Osteoblast (primary cell): ENCODE results near the gene APOBEC3G. TPM values are rescaled to one million over a fixed set of nuclear protein-coding genes. Genes with fewer than 3 reads are reported as not detected.
"Not testable (repeated sequence)": the region's sequence is repeated elsewhere in the genome, so short reads cannot be mapped to it uniquely, and the experiment has no call there.

Source experiments
- DNase-seq: peaks from one replicate; pipeline ENCODE4 v3.0.0; 2011; ENCODE audit warnings: low spot score, mixed read lengths; ENCODE audit not compliant: insufficient read length; ENCODE audit errors: missing footprints
- H2AFZ ChIP-seq: 2 replicates; pipeline ENCODE4 v1.6.0; 2011; ENCODE audit warnings: mild to moderate bottlenecking, low read length
- H3K27ac ChIP-seq: 2 replicates; pipeline ENCODE4 v1.5.1; 2011; ENCODE audit warnings: mild to moderate bottlenecking, low read depth, low read length, moderate library complexity
- H3K27me3 ChIP-seq: 2 replicates; pipeline ENCODE4 v1.6.0; 2012; ENCODE audit warnings: mild to moderate bottlenecking, control low read depth, inconsistent platforms, low read length, moderate library complexity; ENCODE audit not compliant: insufficient read depth
- H3K36me3 ChIP-seq: 2 replicates; pipeline ENCODE4 v1.5.1; 2011; ENCODE audit warnings: mild to moderate bottlenecking, low read length, control low read depth, moderate library complexity; ENCODE audit not compliant: insufficient read depth
- H3K4me1 ChIP-seq: 2 replicates; pipeline ENCODE4 v1.5.1; 2011; ENCODE audit warnings: mild to moderate bottlenecking, low read length, control low read depth, moderate library complexity; ENCODE audit not compliant: insufficient read depth
- H3K4me2 ChIP-seq: 2 replicates; pipeline ENCODE4 v1.6.0; 2011; ENCODE audit warnings: mild to moderate bottlenecking, low read length; ENCODE audit not compliant: insufficient read depth
- H3K4me3 ChIP-seq: fragments of 200-600 bp; sonication (generic); 3 replicates; pipeline ENCODE4 v1.5.1; 2012; ENCODE audit warnings: mild to moderate bottlenecking, low read length, inconsistent platforms; ENCODE audit not compliant: insufficient read depth
- H3K79me2 ChIP-seq: 2 replicates; pipeline ENCODE4 v1.6.0; 2012; ENCODE audit warnings: mild to moderate bottlenecking, low read length, control low read depth, inconsistent platforms; ENCODE audit not compliant: insufficient read depth
- H3K9me3 ChIP-seq: 2 replicates; pipeline ENCODE4 v1.5.1; 2011; ENCODE audit warnings: low read depth, low read length, control low read depth
- H4K20me1 ChIP-seq: 2 replicates; pipeline ENCODE4 v1.6.0; 2012; ENCODE audit warnings: mild to moderate bottlenecking, low read length, control low read depth; ENCODE audit not compliant: insufficient read depth
- CTCF ChIP-seq: IDR thresholded peaks from 2 replicates; pipeline ENCODE4 v1.5.1; 2011; ENCODE audit warnings: mild to moderate bottlenecking, low read depth, low read length, moderate library complexity; ENCODE audit errors: extremely low read depth
- total RNA-seq: library from RNA; depleted of rRNA; stranded (reverse); fragments of >200 nt; gene quantifications from 2 replicates; pipeline ENCODE4 v1.2.3, GENCODE V29; 2012

The APOBEC3G gene
- total RNA-seq, 1 donor: 18.1 TPM

DNA sequence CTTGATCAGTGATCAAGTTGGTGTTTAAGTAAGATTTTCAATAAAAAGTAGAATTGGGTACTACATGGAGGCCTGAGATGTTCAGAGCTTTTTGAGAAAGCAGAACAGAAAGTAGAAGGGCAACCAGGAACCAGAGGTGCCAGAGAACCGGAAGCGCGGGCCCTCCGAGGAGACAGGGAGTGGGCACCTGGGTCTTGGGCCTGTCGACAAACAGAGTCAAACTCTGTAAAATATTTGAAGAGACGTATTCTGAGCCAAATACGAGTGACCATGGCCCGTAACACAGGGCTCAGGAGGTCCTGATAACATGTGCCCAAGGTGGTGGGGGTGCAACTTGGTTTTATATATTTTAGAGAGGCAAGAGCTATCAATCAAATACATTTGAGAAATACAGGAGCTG lies 13.2 kb upstream of the APOBEC3G start:
- not testable (repeated sequence) for H3K79me2 ChIP-seq, H2AFZ ChIP-seq, DNase-seq, H3K27ac ChIP-seq, H3K27me3 ChIP-seq, H3K4me2 ChIP-seq, H3K9me3 ChIP-seq, H3K4me3 ChIP-seq, H4K20me1 ChIP-seq, H3K4me1 ChIP-seq, H3K36me3 ChIP-seq

- H3K9me3 ChIP-seq, H3K36me3 ChIP-seq, H3K4me1 ChIP-seq, DNase-seq, H2AFZ ChIP-seq, H4K20me1 ChIP-seq, H3K4me3 ChIP-seq, H3K27ac ChIP-seq, H3K79me2 ChIP-seq, H3K4me2 ChIP-seq: not testable (repeated sequence)
- peaks cover 12% of the 10 kb centered on the region for H3K27me3 ChIP-seq
Measured at GRCh38 chr22:39066442-39067276, 10.4 kb upstream of the APOBEC3G start.

DNA sequence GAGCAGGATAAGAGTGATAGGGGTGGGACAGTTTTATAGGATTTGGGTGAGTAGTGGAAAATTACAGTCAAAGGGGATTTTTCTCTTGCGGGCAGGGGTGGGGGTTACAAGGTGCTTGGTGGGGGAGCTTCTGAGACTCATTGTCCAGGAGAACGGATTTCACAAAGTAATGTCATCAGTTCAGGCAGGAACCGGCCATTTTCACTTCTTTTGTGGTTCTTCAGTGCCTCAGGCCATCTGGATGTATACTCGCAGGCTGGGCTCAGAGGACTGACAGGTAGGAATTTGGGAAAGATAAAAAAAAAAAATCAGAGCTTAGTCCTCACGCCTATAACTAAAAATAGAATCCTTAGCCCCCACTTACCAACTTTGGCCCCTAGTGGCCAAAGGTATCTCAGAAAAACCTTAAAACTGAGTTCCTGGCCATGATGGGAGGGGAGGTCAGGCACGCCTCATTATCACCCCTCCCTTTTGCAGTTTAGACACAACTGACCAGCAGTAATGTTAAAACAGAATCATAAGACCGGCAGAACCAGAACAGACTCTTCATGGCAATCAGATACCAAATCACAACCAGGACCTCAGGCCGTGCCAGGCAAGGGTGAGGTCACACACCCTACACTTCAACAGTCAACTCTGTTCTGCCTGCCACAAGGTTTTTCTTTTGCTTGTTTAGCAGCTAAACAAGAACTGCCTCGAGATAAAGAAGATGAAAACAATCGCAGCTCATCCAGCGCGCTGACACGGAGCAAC lies 8.9 kb upstream of the APOBEC3G start:
- Histone ChIP-seq H3K36me3 (no peaks in the 10 kb centered on the region), H3K4me2 (no peak overlapping the region), H4K20me1 (no peaks in the 10 kb centered on the region), H3K27ac (no peak overlapping the region), H3K79me2 (no peaks in the 10 kb centered on the region), H2AFZ (no peak overlapping the region), H3K4me1 (no peaks in the 10 kb centered on the region), H3K27me3 (peaks cover 12% of the 10 kb centered on the region), H3K4me3 (no peak overlapping the region), H3K9me3 (no peaks in the 10 kb centered on the region)
- TF ChIP-seq CTCF: peak; percentile 12
- no peak for DNase-seq

GRCh38 chr22:39070186-39070585 lies 6.9 kb upstream of the APOBEC3G start:
- Histone ChIP-seq H3K79me2 (no peaks in the 10 kb centered on the region), H3K9me3 (no peaks in the 10 kb centered on the region), H3K4me3 (no peak overlapping the region), H3K27me3 (peaks cover 12% of the 10 kb centered on the region), H3K4me2 (no peak overlapping the region), H3K36me3 (no peaks in the 10 kb centered on the region), H3K27ac (no peak overlapping the region), H3K4me1 (no peaks in the 10 kb centered on the region), H4K20me1 (no peaks in the 10 kb centered on the region), H2AFZ (no peak overlapping the region)
- DNase-seq: no peak
- TF ChIP-seq CTCF: no peak

GRCh38 chr22:39072581-39072981 lies 4.5 kb upstream of the APOBEC3G start:
- not testable (repeated sequence) for H3K4me2 ChIP-seq, H3K27me3 ChIP-seq, H3K4me3 ChIP-seq, H3K4me1 ChIP-seq, DNase-seq, H3K79me2 ChIP-seq, H3K27ac ChIP-seq, H4K20me1 ChIP-seq, H2AFZ ChIP-seq, H3K9me3 ChIP-seq, H3K36me3 ChIP-seq
